22Rv1 (cell line): Measurements from ENCODE around the gene CCDC120.

Experiments used
- H3K27ac ChIP-seq: fragments of 450-650 bp; 2 replicates; pipeline ENCODE4 v1.5.1; 2017
- ZFX ChIP-seq: fragments of 450-650 bp; IDR thresholded peaks from 2 replicates; pipeline ENCODE4 v1.6.1; 2017; ENCODE audit warnings: antibody characterized with exemption, borderline replicate concordance
- TF ChIP-seq, protein P1 (sequence below): fragments of 450-650 bp; IDR thresholded peaks from 2 replicates; pipeline ENCODE4 v1.5.1; 2017; ENCODE audit warnings: mild to moderate bottlenecking

CCDC120 gene

DNA sequence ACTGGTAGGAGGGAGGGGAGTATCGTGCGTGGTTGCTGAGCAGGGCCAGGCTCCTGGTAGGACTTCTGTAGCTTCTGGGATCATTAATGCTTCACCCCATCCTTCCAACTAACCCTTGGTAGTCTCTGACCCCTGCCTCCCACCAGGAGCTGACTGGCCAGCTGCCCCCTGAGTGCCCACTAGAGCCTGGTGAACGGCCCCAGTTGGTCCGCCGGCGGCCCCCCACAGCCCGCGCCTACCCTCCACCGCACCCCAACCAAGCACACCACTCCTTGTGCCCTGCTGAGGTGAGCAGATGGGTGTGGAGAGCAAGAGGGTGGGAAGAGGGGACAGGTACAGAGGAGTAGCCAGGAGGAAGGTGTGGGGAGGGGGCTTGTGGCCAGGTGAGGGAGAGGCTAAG is 4.9 kb downstream of the CCDC120 start:
- no peak overlapping the region for H3K27ac ChIP-seq
- TF ChIP-seq ZFX, result no peak
- TF ChIP-seq, protein P1, sequence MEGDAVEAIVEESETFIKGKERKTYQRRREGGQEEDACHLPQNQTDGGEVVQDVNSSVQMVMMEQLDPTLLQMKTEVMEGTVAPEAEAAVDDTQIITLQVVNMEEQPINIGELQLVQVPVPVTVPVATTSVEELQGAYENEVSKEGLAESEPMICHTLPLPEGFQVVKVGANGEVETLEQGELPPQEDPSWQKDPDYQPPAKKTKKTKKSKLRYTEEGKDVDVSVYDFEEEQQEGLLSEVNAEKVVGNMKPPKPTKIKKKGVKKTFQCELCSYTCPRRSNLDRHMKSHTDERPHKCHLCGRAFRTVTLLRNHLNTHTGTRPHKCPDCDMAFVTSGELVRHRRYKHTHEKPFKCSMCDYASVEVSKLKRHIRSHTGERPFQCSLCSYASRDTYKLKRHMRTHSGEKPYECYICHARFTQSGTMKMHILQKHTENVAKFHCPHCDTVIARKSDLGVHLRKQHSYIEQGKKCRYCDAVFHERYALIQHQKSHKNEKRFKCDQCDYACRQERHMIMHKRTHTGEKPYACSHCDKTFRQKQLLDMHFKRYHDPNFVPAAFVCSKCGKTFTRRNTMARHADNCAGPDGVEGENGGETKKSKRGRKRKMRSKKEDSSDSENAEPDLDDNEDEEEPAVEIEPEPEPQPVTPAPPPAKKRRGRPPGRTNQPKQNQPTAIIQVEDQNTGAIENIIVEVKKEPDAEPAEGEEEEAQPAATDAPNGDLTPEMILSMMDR, result no peak

GRCh38 chrX:49064303-49064702 is 5.5 kb downstream of the CCDC120 start:
- H3K27ac ChIP-seq, result no peak overlapping the region
- no peak for TF ChIP-seq ZFX
- TF ChIP-seq, protein P1, result no peak

- TF ChIP-seq ZFX, result no peak
- TF ChIP-seq, protein P1, result no peak
- no peak overlapping the region for H3K27ac ChIP-seq
These were observed 5.9 kb downstream of the CCDC120 start for GRCh38 chrX:49064735-49065134.

GRCh38 chrX:49066278-49066677 is 7.5 kb downstream of the CCDC120 start:
- H3K27ac ChIP-seq, result no peak overlapping the region
- TF ChIP-seq, protein P1, result no peak
- no peak for TF ChIP-seq ZFX

- no peak for TF ChIP-seq ZFX
- no peak overlapping the region for H3K27ac ChIP-seq
These were observed 7.9 kb downstream of the CCDC120 start for GRCh38 chrX:49066690-49067089.

GRCh38 chrX:49067285-49068120 is 8.7 kb downstream of the CCDC120 start:
- no peak for TF ChIP-seq ZFX
- TF ChIP-seq, protein P1, result no peak

DNA sequence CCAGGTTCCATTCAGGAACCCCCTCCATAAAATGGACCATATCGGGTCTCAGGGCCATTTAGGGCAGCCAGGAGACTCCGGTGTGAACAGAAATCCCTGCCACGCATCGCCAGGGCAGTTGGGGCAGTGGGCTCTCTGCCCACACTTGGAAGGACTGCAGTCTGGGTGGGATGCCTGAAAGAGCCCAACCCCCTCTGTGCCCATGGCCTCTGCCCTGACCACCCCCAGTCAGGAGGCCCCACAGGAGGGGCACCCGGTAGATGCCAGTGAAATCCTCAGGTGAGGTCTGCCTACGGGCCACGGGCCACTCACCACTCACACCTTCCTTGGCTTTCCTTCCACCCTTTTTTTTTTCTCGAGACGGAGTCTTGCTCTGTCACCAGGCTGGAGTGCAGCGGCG is 10.2 kb downstream of the CCDC120 start:
- TF ChIP-seq ZFX, result no peak
- TF ChIP-seq, protein P1, result no peak
- H3K27ac ChIP-seq, result no peak overlapping the region

More at GRCh38 chrX:49067285-49068120, 8.7 kb downstream of the CCDC120 start:
- H3K27ac ChIP-seq, result no peak overlapping the region
